A673 (cell line): ENCODE data around the gene MACROD1.

Source experiments
- EZH2 ChIP-seq: fragments of 200-600 bp; sonication (generic); IDR thresholded peaks from 2 replicates; pipeline ENCODE4 v1.6.1; 2017; ENCODE audit warnings: borderline replicate concordance, low read depth, mild to moderate bottlenecking, mixed read lengths, antibody characterized with exemption, low read length; ENCODE audit not compliant: poor library complexity, severe bottlenecking
- TF ChIP-seq, protein P1 (sequence below): fragments of 300-800, 200-600 bp; sonication (generic); conservative IDR thresholded peaks from 2 replicates; pipeline ENCODE4 v1.5.1; 2017; ENCODE audit warnings: low read depth, mild to moderate bottlenecking, antibody characterized with exemption, low read length, moderate library complexity, mixed read lengths

GRCh38 chr11:64092761-64093136 is 73.2 kb downstream of the MACROD1 start:
- TF ChIP-seq, protein P1, sequence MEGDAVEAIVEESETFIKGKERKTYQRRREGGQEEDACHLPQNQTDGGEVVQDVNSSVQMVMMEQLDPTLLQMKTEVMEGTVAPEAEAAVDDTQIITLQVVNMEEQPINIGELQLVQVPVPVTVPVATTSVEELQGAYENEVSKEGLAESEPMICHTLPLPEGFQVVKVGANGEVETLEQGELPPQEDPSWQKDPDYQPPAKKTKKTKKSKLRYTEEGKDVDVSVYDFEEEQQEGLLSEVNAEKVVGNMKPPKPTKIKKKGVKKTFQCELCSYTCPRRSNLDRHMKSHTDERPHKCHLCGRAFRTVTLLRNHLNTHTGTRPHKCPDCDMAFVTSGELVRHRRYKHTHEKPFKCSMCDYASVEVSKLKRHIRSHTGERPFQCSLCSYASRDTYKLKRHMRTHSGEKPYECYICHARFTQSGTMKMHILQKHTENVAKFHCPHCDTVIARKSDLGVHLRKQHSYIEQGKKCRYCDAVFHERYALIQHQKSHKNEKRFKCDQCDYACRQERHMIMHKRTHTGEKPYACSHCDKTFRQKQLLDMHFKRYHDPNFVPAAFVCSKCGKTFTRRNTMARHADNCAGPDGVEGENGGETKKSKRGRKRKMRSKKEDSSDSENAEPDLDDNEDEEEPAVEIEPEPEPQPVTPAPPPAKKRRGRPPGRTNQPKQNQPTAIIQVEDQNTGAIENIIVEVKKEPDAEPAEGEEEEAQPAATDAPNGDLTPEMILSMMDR, result no peak
- TF ChIP-seq EZH2, result no peak
